Left ventricle myocardium inferior (tissue), 1 donor: ENCODE results near the gene CTXN1. TPM values are rescaled to one million over a fixed set of nuclear protein-coding genes. Genes with fewer than 3 reads are reported as not detected.

Experiments
- DNase-seq: peaks from one replicate; pipeline ENCODE4 v3.0.0-alpha.2; 2020
- H3K27ac ChIP-seq: fragments of 200-600 bp; replicated peaks from 2 replicates; pipeline ENCODE4 v1.8.0; 2021
- H3K27me3 ChIP-seq: fragments of 200-600 bp; 2 replicates; pipeline ENCODE4 v1.8.0; 2021; ENCODE audit warnings: low read depth
- H3K36me3 ChIP-seq: fragments of 200-600 bp; 2 replicates; pipeline ENCODE4 v1.8.0; 2021
- H3K4me1 ChIP-seq: fragments of 200-600 bp; 2 replicates; pipeline ENCODE4 v1.8.0; 2021
- H3K4me3 ChIP-seq: fragments of 200-600 bp; 2 replicates; pipeline ENCODE4 v1.8.0; 2021; ENCODE audit warnings: mild to moderate bottlenecking, moderate library complexity
- H3K9me3 ChIP-seq: fragments of 200-600 bp; replicated peaks from 2 replicates; pipeline ENCODE4 v1.8.0; 2021
- CTCF ChIP-seq: fragments of 200-600 bp; IDR thresholded peaks from 2 replicates; pipeline ENCODE4 v1.8.0; 2021; ENCODE audit warnings: antibody characterized with exemption, mild to moderate bottlenecking, borderline replicate concordance
- intact Hi-C: fragments of 100-400 bp; cut with micrococcal nuclease; formaldehyde crosslinking; loops from one replicate; pipeline ENCODE4 v1.11.0; 2022
- total RNA-seq: library from RNA; stranded (reverse); fragmentation: NEBNext Ultra II Directional; extraction: Animal tissue kit (Norgen Biotek cat#: 25700); gene quantifications from one replicate; pipeline ENCODE4 v1.2.1, GENCODE V29; 2021
- donor health status: DM: no; HTN: yes; CAD: no; lungs with severe emphysema.

Gene CTXN1
- total RNA-seq, 1 donor from 2014 or later: 0.22 TPM

- intact Hi-C loops: no loop called here
- Histone ChIP-seq H3K27ac (peak overlapping the region; percentile 70), H3K4me1 (peaks cover 50% of the 10 kb centered on the region), H3K9me3 (no peaks in the 10 kb centered on the region), H3K36me3 (peaks cover 38% of the 10 kb centered on the region), H3K27me3 (no peaks in the 10 kb centered on the region), H3K4me3 (no peak overlapping the region)
- DNase-seq: no peak
- peak; percentile 13 for TF ChIP-seq CTCF
Observed at GRCh38 chr19:7928741-7929701, 3.1 kb upstream of the CTXN1 start.

- intact Hi-C loops: no loop called here
- no peak for TF ChIP-seq CTCF
- DNase-seq: no peak
- Histone ChIP-seq H3K27ac (peak overlapping the region; percentile 70), H3K4me3 (no peak overlapping the region), H3K36me3 (peaks cover 31% of the 10 kb centered on the region), H3K27me3 (no peaks in the 10 kb centered on the region), H3K9me3 (no peaks in the 10 kb centered on the region), H3K4me1 (peaks cover 50% of the 10 kb centered on the region)
Observed at GRCh38 chr19:7928334-7928706, 2.4 kb upstream of the CTXN1 start.

- H3K4me1 ChIP-seq: peaks cover 50% of the 10 kb centered on the region
- no peak for TF ChIP-seq CTCF
- DNase-seq: no peak
- H3K27me3 ChIP-seq: no peaks in the 10 kb centered on the region
- H3K9me3 ChIP-seq: no peaks in the 10 kb centered on the region
- intact Hi-C loops: no loop called here
- H3K4me3 ChIP-seq: no peak overlapping the region
- peak overlapping the region; percentile 70 for H3K27ac ChIP-seq
- H3K36me3 ChIP-seq: peaks cover 29% of the 10 kb centered on the region
Observed at GRCh38 chr19:7927605-7928333, 1.8 kb upstream of the CTXN1 start.

- Histone ChIP-seq H3K36me3 (peaks cover 28% of the 10 kb centered on the region), H3K27me3 (no peaks in the 10 kb centered on the region), H3K4me3 (peak overlapping the region; percentile 65), H3K9me3 (no peaks in the 10 kb centered on the region), H3K4me1 (peaks cover 57% of the 10 kb centered on the region), H3K27ac (no peak overlapping the region)
- intact Hi-C loops: no loop called here
- DNase-seq: no peak
- TF ChIP-seq CTCF: no peak
Observed at GRCh38 chr19:7926727-7927604, 1.0 kb upstream of the CTXN1 start.

GRCh38 chr19:7925171-7925851 is 624 bp downstream of the CTXN1 start:
- peak; percentile 83 for TF ChIP-seq CTCF
- Histone ChIP-seq H3K27me3 (no peaks in the 10 kb centered on the region), H3K36me3 (peaks cover 16% of the 10 kb centered on the region), H3K4me1 (peaks cover 69% of the 10 kb centered on the region), H3K4me3 (peak overlapping the region; percentile 65), H3K9me3 (no peaks in the 10 kb centered on the region), H3K27ac (no peak overlapping the region)
- intact Hi-C loops: no loop called here
- DNase-seq: peak; percentile 50
